ENCODE results near the gene ANKRD52.

DNA sequence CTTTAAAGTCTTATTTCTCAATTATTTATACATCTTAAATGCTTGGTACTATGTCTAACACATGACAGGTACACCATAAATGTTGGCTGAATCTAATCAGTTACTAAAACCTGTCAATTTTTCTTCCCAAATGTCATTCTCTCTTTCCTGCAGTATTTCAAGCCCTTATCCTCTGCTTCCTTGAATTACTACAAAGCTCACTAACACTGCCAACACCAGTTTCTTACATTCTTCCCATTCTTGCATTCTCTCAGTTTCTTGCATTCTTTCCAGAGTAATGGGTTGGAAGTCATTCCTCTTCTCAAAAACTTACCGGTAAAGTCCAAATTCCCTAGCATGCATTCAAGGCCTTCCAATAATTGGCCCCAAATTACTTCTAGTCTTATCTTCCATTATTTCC, 59.3 kb downstream of the ANKRD52 start:
- TF ChIP-seq CTCF (IDR thresholded peaks at IDR 0.05) (no peak), EP300 (IDR thresholded peaks at IDR 0.05) (no peak)
